KMS-11 (cell line): ENCODE data around the gene SNRNP40.
"Not testable (repeated sequence)": the region's sequence is repeated elsewhere in the genome, so short reads cannot be mapped to it uniquely, and the experiment has no call there.

Experiments
- H2AFZ ChIP-seq: fragments of 200-600 bp; sonication (generic); 2 replicates; pipeline ENCODE4 v1.6.1; 2016; ENCODE audit warnings: antibody characterized with exemption, mixed run types, low read depth
- H3K27ac ChIP-seq: fragments of 200-600 bp; sonication (generic); 2 replicates; pipeline ENCODE4 v1.6.1; 2016; ENCODE audit warnings: mild to moderate bottlenecking, mixed run types
- H3K27me3 ChIP-seq: fragments of 200-600 bp; sonication (generic); 2 replicates; pipeline ENCODE4 v1.6.1; 2017; ENCODE audit warnings: mild to moderate bottlenecking, low read depth, mixed run types, moderate library complexity; ENCODE audit not compliant: insufficient read depth
- H3K36me3 ChIP-seq: fragments of 200-600 bp; sonication (generic); 2 replicates; pipeline ENCODE4 v1.6.1; 2017; ENCODE audit warnings: mild to moderate bottlenecking, mixed run types; ENCODE audit not compliant: insufficient read depth
- H3K4me1 ChIP-seq: fragments of 200-600 bp; sonication (generic); 2 replicates; pipeline ENCODE4 v1.6.1; 2016; ENCODE audit warnings: mild to moderate bottlenecking, low read depth, mixed run types; ENCODE audit not compliant: poor library complexity, severe bottlenecking
- H3K4me2 ChIP-seq: fragments of 200-600 bp; sonication (generic); 2 replicates; pipeline ENCODE4 v1.7.0; 2016; ENCODE audit warnings: mild to moderate bottlenecking, mixed run types
- H3K4me3 ChIP-seq: fragments of 200-600 bp; sonication (generic); IDR thresholded peaks from 2 replicates; pipeline ENCODE4 v1.6.1; 2017; ENCODE audit warnings: low read depth, low read length, mixed read lengths; ENCODE audit not compliant: insufficient read depth
- H3K79me2 ChIP-seq: fragments of 200-600 bp; sonication (generic); 2 replicates; pipeline ENCODE4 v1.6.1; 2016; ENCODE audit warnings: low read depth, mixed run types; ENCODE audit not compliant: insufficient read depth
- H3K9ac ChIP-seq: fragments of 200-600 bp; sonication (generic); 2 replicates; pipeline ENCODE4 v1.6.1; 2016; ENCODE audit warnings: mild to moderate bottlenecking, mixed run types
- H4K20me1 ChIP-seq: fragments of 200-600 bp; sonication (generic); 2 replicates; pipeline ENCODE4 v1.6.1; 2016; ENCODE audit warnings: mild to moderate bottlenecking, mixed run types; ENCODE audit not compliant: insufficient read depth
- TF ChIP-seq, protein P1 (sequence below): fragments of 200-600 bp; sonication (generic); conservative IDR thresholded peaks from 2 replicates; pipeline ENCODE4 v1.6.1; 2017; ENCODE audit warnings: low read depth, mild to moderate bottlenecking, antibody characterized with exemption, low read length, moderate library complexity, mixed read lengths

SNRNP40 gene

DNA sequence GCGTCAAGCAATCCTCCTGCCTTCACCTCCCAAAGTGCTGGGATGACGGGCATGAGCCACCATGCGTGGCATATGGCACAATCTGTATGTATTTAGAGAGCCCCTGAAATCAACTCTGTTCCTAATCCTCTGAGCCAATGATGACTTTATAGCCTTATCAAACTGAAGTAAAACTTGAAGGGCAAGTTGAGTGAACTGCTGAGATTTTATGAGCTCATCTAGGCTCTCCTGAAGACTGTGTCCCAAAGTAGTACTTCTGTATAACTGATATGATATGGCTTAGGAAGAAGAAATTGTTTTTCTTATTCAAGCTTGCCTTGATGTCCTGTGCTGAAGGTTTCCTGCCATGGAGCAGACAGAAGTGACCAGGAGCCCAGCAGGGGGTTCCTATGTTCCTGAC is 33.2 kb downstream of the SNRNP40 start:
- H3K27ac ChIP-seq, result no peak overlapping the region
- no peak overlapping the region for H3K4me2 ChIP-seq
- H4K20me1 ChIP-seq, result 0 out of 2 replicates have a peak, but pooled peaks cover 7% of the 10 kb centered on the region
- H3K36me3 ChIP-seq, result peaks cover 11% of the 10 kb centered on the region; the same call in 1 of the 2 replicates
- H3K79me2 ChIP-seq, result no peaks in the 10 kb centered on the region
- TF ChIP-seq, protein P1, sequence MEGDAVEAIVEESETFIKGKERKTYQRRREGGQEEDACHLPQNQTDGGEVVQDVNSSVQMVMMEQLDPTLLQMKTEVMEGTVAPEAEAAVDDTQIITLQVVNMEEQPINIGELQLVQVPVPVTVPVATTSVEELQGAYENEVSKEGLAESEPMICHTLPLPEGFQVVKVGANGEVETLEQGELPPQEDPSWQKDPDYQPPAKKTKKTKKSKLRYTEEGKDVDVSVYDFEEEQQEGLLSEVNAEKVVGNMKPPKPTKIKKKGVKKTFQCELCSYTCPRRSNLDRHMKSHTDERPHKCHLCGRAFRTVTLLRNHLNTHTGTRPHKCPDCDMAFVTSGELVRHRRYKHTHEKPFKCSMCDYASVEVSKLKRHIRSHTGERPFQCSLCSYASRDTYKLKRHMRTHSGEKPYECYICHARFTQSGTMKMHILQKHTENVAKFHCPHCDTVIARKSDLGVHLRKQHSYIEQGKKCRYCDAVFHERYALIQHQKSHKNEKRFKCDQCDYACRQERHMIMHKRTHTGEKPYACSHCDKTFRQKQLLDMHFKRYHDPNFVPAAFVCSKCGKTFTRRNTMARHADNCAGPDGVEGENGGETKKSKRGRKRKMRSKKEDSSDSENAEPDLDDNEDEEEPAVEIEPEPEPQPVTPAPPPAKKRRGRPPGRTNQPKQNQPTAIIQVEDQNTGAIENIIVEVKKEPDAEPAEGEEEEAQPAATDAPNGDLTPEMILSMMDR, result no peak
- no peak overlapping the region for H2AFZ ChIP-seq
- no peak overlapping the region for H3K4me3 ChIP-seq
- H3K27me3 ChIP-seq, result no peaks in the 10 kb centered on the region
- no peaks in the 10 kb centered on the region for H3K4me1 ChIP-seq
- no peak overlapping the region for H3K9ac ChIP-seq

DNA sequence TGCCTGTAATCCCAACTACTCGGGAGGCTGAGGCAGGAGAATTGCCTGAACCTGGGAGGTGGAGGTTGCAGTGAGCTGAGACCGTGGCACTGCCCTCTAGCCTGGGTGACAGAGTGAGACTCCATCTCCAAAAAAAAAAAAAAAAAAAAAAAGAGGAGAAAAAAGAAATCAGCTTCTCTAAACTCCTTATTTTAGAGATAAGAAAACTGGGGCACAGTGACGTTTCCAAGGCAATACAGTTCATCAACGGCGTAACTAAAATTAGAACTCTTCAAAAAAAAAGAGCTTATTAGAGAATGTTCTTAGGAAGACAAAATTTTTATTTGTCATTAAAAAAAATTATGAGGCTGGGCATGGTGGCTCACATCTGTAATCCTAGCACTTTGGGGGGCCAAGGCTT is 34.2 kb downstream of the SNRNP40 start:
- not testable (repeated sequence) for H2AFZ ChIP-seq, H3K4me2 ChIP-seq, H3K36me3 ChIP-seq, H4K20me1 ChIP-seq, H3K9ac ChIP-seq, H3K4me1 ChIP-seq, H3K27ac ChIP-seq, H3K27me3 ChIP-seq, H3K79me2 ChIP-seq, H3K4me3 ChIP-seq

DNA sequence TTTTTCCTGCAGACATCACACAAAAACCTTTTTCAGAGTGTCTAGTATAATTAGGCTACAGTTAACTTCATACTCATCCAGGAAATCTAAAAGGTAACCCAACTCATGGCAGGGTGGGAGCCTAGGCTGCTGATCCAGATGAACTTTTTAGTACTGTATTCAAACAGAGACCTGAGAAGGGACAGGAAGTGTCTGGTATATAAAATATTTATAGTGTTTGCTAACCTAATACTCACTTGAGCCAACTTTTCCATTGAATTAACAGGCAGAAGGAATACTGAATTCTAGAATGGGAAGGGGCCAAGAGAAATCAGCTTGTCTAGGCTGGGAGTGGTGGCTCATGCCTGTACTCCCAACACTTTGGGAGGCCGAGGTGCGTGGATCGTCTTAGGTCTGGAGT is 34.7 kb downstream of the SNRNP40 start:
- H3K9ac ChIP-seq, result no peak overlapping the region
- H3K27ac ChIP-seq, result no peak overlapping the region
- TF ChIP-seq, protein P1, result no peak
- peaks cover 6% of the 10 kb centered on the region; the same call in 1 of the 2 replicates for H3K36me3 ChIP-seq
- H2AFZ ChIP-seq, result no peak overlapping the region
- H3K4me2 ChIP-seq, result no peak overlapping the region
- H3K27me3 ChIP-seq, result no peaks in the 10 kb centered on the region
- H3K79me2 ChIP-seq, result no peaks in the 10 kb centered on the region
- H3K4me1 ChIP-seq, result no peaks in the 10 kb centered on the region
- H4K20me1 ChIP-seq, result 0 out of 2 replicates have a peak, but pooled peaks cover 6% of the 10 kb centered on the region
- no peak overlapping the region for H3K4me3 ChIP-seq

DNA sequence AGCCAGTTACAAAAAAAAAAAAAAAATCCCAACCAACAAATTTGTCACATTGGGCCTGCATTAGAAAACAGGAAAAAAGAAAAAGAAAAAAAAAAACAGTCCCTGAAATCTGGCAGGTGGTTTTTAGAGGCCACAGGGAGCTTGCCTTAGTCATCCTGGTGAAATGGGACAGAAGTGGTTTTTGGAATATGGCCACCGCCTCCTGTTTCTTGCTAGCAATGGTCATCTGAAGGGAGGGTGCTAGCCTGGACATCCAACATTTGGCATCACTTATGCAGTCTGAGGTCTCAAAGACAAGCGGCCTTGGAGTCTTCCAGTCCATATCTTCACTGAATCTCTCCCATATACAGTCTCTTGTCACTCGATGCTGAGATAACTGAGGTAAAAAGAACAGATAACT is 36.8 kb downstream of the SNRNP40 start:
- no peak overlapping the region for H3K9ac ChIP-seq
- H4K20me1 ChIP-seq, result no peaks in the 10 kb centered on the region
- no peak overlapping the region for H2AFZ ChIP-seq
- H3K4me1 ChIP-seq, result no peaks in the 10 kb centered on the region
- TF ChIP-seq, protein P1, result no peak
- H3K79me2 ChIP-seq, result no peaks in the 10 kb centered on the region
- no peaks in the 10 kb centered on the region for H3K27me3 ChIP-seq
- H3K4me3 ChIP-seq, result no peak overlapping the region
- H3K27ac ChIP-seq, result no peak overlapping the region
- H3K4me2 ChIP-seq, result no peak overlapping the region
- peaks cover 6% of the 10 kb centered on the region; the same call in 1 of the 2 replicates for H3K36me3 ChIP-seq

DNA sequence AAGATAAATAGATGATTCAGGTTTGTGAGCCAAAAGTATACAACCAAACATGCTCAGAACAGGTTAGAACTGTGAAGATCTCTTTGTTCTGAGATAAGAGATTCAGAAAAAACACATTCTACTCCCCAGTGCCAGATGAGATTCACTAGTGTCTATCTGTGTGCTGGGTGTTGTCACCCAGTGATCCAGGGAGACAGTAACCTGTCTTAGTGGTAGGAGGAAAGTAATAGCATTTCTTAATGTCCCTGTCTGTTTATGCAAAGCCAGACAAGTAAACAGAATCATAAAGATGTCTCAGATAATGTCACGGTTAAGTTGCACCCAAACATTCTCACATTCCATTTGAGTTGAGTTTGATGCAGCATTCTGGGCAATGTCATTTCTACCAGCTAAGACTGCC is 38.0 kb downstream of the SNRNP40 start:
- Histone ChIP-seq H3K27ac (no peak overlapping the region), H3K79me2 (no peaks in the 10 kb centered on the region), H2AFZ (no peak overlapping the region), H3K9ac (no peak overlapping the region), H3K4me1 (no peaks in the 10 kb centered on the region), H3K4me2 (no peak overlapping the region), H3K36me3 (peaks cover 6% of the 10 kb centered on the region; the same call in 1 of the 2 replicates), H3K27me3 (no peaks in the 10 kb centered on the region), H4K20me1 (no peaks in the 10 kb centered on the region), H3K4me3 (no peak overlapping the region)
- TF ChIP-seq, protein P1, result no peak
